GM12892 (cell line): ENCODE data around the gene CRISPLD2.

Source experiments
- POLR2A ChIP-seq: IDR thresholded peaks from 2 replicates; pipeline ENCODE4 v1.6.1; 2011; ENCODE audit warnings: low read depth, low read length, control low read depth
- POLR2AphosphoS5 ChIP-seq: IDR thresholded peaks from 2 replicates; pipeline ENCODE4 v1.6.1; 2011; ENCODE audit warnings: low read depth, low read length, control low read depth
- TAF1 ChIP-seq: IDR thresholded peaks from 2 replicates; pipeline ENCODE4 v1.6.1; 2011; ENCODE audit warnings: low read depth, mild to moderate bottlenecking, control low read depth, low read length, borderline replicate concordance

- no peak for TF ChIP-seq POLR2A
- TF ChIP-seq POLR2AphosphoS5: no peak
- no peak for TF ChIP-seq TAF1
Measured at GRCh38 chr16:84786605-84787262, 33.1 kb upstream of the CRISPLD2 start.
